ENCODE results near the gene OR10AD1.

The OR10AD1 gene

DNA sequence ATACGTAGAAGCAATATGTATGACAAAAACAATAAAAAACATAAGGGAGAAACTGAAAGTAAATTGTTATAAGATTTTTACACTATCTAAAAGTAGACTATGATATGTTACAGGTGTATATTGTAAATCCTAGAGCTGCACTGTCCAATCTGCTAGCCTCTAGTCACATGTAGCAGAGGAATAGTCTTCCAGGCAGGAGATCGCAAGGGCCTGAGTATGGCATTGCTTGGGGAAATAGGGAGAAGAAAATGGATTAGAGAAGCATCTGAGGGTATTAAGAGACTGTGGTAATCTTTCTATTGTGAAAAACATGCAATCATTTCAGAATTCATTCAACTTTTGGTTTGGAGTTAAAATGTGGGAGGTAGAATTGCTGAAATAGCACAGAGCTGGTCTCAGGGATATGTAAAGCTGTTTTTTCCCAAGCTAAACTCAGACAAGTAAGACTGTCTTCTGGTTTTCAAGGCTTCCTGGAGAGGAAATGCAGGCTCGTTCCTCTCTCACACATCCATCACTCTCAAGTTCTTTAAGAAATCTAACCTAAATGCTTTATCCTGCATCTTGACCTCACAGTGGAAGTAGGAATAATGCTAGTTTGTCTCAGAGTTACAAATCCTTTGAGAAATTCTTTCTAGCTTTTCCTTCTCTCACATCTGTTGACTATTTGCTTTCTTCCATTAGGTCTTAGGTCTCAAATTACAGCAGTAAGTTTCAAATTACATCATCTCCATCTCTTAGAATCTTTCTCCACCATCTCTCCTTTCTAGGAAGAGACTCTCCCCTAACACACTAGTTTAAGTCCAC lies 27.3 kb downstream of the OR10AD1 start:
- TF ChIP-seq, protein P1, sequence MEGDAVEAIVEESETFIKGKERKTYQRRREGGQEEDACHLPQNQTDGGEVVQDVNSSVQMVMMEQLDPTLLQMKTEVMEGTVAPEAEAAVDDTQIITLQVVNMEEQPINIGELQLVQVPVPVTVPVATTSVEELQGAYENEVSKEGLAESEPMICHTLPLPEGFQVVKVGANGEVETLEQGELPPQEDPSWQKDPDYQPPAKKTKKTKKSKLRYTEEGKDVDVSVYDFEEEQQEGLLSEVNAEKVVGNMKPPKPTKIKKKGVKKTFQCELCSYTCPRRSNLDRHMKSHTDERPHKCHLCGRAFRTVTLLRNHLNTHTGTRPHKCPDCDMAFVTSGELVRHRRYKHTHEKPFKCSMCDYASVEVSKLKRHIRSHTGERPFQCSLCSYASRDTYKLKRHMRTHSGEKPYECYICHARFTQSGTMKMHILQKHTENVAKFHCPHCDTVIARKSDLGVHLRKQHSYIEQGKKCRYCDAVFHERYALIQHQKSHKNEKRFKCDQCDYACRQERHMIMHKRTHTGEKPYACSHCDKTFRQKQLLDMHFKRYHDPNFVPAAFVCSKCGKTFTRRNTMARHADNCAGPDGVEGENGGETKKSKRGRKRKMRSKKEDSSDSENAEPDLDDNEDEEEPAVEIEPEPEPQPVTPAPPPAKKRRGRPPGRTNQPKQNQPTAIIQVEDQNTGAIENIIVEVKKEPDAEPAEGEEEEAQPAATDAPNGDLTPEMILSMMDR (IDR thresholded peaks at IDR 0.05; ENCODE audit: borderline replicate concordance, insufficient read depth, low read depth, low read length), result no peak
- no peak overlapping the region for H3K4me3 ChIP-seq (ENCODE audit: low read depth, low read length)

DNA sequence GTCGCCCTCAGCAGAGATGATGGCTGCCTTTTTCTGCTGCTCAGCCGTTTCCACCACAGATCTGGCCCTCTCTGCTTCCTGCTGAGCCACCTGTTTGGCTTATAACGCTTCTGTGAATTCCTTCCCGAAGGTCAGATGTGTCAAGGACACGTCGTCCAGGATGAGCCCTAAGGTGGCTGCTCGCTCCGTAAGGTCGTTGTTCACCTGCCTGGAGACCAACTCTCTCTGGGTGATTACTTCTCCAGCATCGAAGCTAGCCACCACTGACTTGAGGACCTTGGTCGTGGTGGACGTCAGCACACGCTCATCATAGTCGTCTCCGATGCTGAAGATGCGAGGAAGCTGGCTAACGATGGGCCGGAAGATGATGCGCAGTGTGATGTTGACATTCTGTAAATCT lies 34.1 kb downstream of the OR10AD1 start:
- no peak overlapping the region for H3K4me3 ChIP-seq (ENCODE audit: low read depth, low read length)
- TF ChIP-seq, protein P1 (IDR thresholded peaks at IDR 0.05; ENCODE audit: borderline replicate concordance, insufficient read depth, low read depth, low read length), result no peak

DNA sequence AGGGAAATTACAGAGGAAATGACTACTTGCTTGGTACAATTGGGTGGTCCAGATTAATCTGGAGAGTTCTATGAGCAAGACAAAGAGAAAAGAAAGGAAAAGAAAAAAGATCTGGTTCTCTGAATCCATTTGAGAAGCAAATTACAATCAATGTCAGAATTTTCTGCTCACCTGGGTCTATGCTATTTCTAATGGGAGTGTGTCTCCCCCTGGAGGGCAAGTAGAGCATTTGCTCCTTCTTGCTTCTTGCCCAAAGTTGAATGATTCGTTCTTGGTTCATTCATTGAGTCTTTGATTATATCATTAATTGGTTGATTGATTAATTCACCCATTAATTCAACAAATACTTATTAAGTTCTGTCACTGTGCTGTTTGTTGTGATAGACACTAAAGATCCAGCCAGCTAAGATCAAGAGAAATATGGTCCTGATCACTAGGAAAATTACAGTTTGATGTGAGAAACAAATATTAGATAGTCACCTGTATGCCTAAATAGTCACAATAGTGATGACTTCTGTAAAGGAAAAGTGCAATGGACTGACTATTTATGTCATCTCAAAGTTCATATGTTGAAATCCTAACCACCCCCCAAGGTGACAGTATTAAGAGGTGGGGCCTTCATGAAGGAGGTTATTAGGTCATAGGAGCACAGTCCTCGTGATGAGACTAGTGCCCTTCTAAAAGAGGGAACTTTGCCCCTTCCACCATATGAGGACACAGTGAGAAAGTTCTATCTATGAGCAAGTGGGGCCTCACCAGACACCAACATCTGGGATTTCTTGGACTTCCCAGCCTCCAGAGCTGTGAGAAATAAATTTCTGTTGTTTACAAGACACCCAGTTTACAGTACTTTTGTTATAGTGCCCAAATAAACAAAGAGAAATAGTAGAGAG lies 37.8 kb downstream of the OR10AD1 start:
- TF ChIP-seq, protein P1 (IDR thresholded peaks at IDR 0.05; ENCODE audit: borderline replicate concordance, insufficient read depth, low read depth, low read length), result peak; percentile 79
- H3K4me3 ChIP-seq (ENCODE audit: low read depth, low read length), result no peak overlapping the region

DNA sequence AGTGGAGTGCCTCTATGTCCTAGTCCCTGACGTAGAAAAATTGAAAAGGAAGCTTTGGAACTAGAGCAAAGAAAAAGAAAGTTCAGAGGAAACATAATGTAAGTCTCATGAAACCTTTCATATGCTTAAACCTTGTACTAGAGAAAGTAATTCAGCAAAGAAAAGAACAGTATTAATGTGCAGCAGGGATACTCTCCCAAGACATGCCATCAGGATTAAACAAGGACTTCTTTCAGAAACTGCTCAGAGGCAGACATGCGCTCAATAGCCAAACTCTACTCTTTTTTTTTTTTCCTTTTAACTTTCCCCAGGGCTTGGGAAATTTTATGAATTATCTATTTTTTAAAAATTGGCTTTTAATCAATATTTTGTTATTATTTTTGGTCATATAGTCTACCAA lies 38.6 kb downstream of the OR10AD1 start:
- no peak overlapping the region for H3K4me3 ChIP-seq (ENCODE audit: low read depth, low read length)
- TF ChIP-seq, protein P1 (IDR thresholded peaks at IDR 0.05; ENCODE audit: borderline replicate concordance, insufficient read depth, low read depth, low read length), result no peak

GRCh38 chr12:48163150-48163747 lies 39.8 kb downstream of the OR10AD1 start:
- H3K4me3 ChIP-seq (ENCODE audit: low read depth, low read length), result no peak overlapping the region
- TF ChIP-seq, protein P1 (IDR thresholded peaks at IDR 0.05; ENCODE audit: borderline replicate concordance, insufficient read depth, low read depth, low read length), result no peak

DNA sequence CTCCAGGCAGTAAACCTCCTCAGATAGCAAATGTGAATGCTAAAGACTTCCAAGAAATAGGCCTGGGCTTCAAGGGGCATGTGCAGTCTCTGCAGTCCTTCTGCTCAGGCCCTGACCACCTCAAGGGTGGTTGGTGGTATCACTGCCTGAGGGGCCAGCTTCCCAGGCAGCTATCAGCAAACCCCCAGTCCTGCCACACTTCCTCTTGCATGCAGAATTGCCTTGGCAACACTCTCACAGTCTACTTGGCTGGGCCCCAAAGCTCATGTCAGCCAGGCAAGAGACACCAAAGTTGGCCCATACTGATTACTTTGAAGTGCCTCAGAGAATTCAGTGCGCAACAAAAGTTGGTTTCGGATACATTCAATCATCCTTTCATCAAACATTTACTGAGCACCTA lies 42.3 kb downstream of the OR10AD1 start:
- TF ChIP-seq, protein P1 (IDR thresholded peaks at IDR 0.05; ENCODE audit: borderline replicate concordance, insufficient read depth, low read depth, low read length), result no peak
- H3K4me3 ChIP-seq (ENCODE audit: low read depth, low read length), result no peak overlapping the region

Measured in GM12875 (cell line).